Adrenal gland (tissue), 12 donors: Measurements from ENCODE around the gene STXBP5. TPM values are rescaled to one million over a fixed set of nuclear protein-coding genes. Genes with fewer than 3 reads are reported as not detected.

ENCODE experiments used
- DNase-seq, 7 donors: peaks; one replicate each; pipeline ENCODE4 v3.0.0-alpha.2; 2019 to 2020
- H3K27ac ChIP-seq, 5 donors: fragments of 200-600 bp; sonication (generic) in 4 of 5; 1 replicate in 3 of 5; 2 replicates in 2 of 5; pipeline versions ENCODE4 v1.5.1 to v1.8.0; 2016 to 2020; ENCODE audit warnings: mild to moderate bottlenecking in 1 of 5
- H3K27me3 ChIP-seq: fragments of 200-600 bp; 2 replicates; pipeline ENCODE4 v1.8.0; 2021
- H3K36me3 ChIP-seq, 2 donors: fragments of 200-600 bp; replicated peaks in 1 of 2; 1 replicate in 1 of 2; 2 replicates in 1 of 2; pipeline versions ENCODE4 v1.5.1 to v1.8.0; 2018 to 2022
- H3K4me1 ChIP-seq, 2 donors: fragments of 200-600 bp; replicated peaks in 1 of 2; 1 replicate in 1 of 2; 2 replicates in 1 of 2; pipeline versions ENCODE4 v1.5.1 to v1.8.0; 2018 to 2021
- H3K4me3 ChIP-seq, 4 donors: fragments of 200-600 bp; sonication (generic) in 3 of 4; one replicate each; pipeline ENCODE4 v1.5.1; 2016 to 2018
- H3K9me3 ChIP-seq, 3 donors: fragments of 200-600 bp; sonication (generic) in 1 of 3; replicated peaks in 1 of 3; 1 replicate in 2 of 3; 2 replicates in 1 of 3; pipeline versions ENCODE4 v1.5.1 to v1.8.0; 2016 to 2021
- CTCF ChIP-seq, 6 experiments: fragments of 450-650 bp in 4 of 6; fragments of 200-600 bp in 2 of 6; sonication (generic) in 1 of 6; IDR thresholded peaks; 1 replicate in 5 of 6; 2 replicates in 1 of 6; pipeline versions ENCODE4 v1.5.1 to v1.8.0; 2016 to 2021; ENCODE audit warnings: antibody characterized with exemption in 6 of 6, mild to moderate bottlenecking in 2 of 6, moderate library complexity in 1 of 6
- POLR2A ChIP-seq, 2 donors: fragments of 450-650 bp; IDR thresholded peaks; one replicate each; pipeline ENCODE4 v1.6.1; 2017; ENCODE audit warnings: antibody characterized with exemption in 2 of 2, mild to moderate bottlenecking in 2 of 2, moderate library complexity in 1 of 2
- whole genome bisulfite sequencing, 4 donors: extraction: QIAGEN DNeasy Blood & Tissue Kit in 2 of 4; methylation state at CpG; one replicate each; pipeline versions ENCODE4 v1.1.5 to v1.1.7; 2013 to 2017; 5-methylcytosine and 5-hydroxymethylcytosine counted together
- intact Hi-C, 2 donors: fragments of 100-400 bp; cut with DNase I; formaldehyde crosslinking; loops; one replicate each; pipeline versions ENCODE4 v1.14.1 to v1.15.0; 2022 to 2023
- polyA plus RNA-seq, 3 donors: library from polyadenylated mRNA; stranded (reverse); fragments of 200-250 nt in 2 of 3; fragments of 350-450 nt in 1 of 3; fragmentation: Illumina TruSeq in 1 of 3; extraction: RNeasy Lipid Tissue Mini Kit (QIAGEN cat#74804) in 1 of 3; gene quantifications; one replicate each; pipeline ENCODE4 v1.2.3, GENCODE V29; 2013 to 2014
- total RNA-seq, 9 donors: library from RNA; depleted of rRNA in 4 of 9; stranded (reverse); fragments of >200 nt in 4 of 9; fragments of 120-200 nt in 1 of 9; fragmentation: NEBNext Ultra II Directional in 1 of 9; extraction: Animal tissue kit (Norgen Biotek cat#: 25700) in 1 of 9; gene quantifications; one replicate each; pipeline versions ENCODE4 v1.1.0 to v1.2.4, GENCODE V29; 2013 to 2023
- donor health status: healthy with polysubstance abuse.
- donor health status: Bipolar disorder and iron deficiency.
- donor health status: DM: yes; HTN: yes; CAD: no.
- donor health status: DM: no; HTN: no; CAD: no.
- donor health status: DM: no; HTN: no; CAD: no.
- donor health status: DM: yes; HTN: yes; CAD: no.

STXBP5 gene
- total and polyA plus RNA-seq, 12 donors: 18.0 to 66.3 (median 30.1) TPM

- Histone ChIP-seq H3K4me3 (no peak overlapping the region), H3K36me3 (no peaks in the 10 kb centered on the region), H3K9me3 (no peaks in the 10 kb centered on the region), H3K27me3 (no peaks in the 10 kb centered on the region), H3K27ac (no peak overlapping the region), H3K4me1 (no peaks in the 10 kb centered on the region)
- WGBS, 4 donors: 74 to 85% (median 83%) methylated on average over 7 to 8 of the region's 8 CpGs
- TF ChIP-seq CTCF (IDR thresholded peaks at IDR 0.05) (no peak), POLR2A (IDR thresholded peaks at IDR 0.05) (no peak)
- no peak for DNase-seq
- intact Hi-C loops: no loop called here
These were observed 203.4 kb downstream of the STXBP5 start for GRCh38 chr6:147407571-147407970.

- Histone ChIP-seq H3K27ac (no peak overlapping the region), H3K9me3 (no peaks in the 10 kb centered on the region), H3K4me3 (no peak overlapping the region), H3K27me3 (no peaks in the 10 kb centered on the region), H3K36me3 (no peaks in the 10 kb centered on the region), H3K4me1 (no peaks in the 10 kb centered on the region)
- intact Hi-C loops: no loop called here
- no peak for DNase-seq
- TF ChIP-seq CTCF (IDR thresholded peaks at IDR 0.05): no peak
- 88 to 96% (median 92%) methylated on average over 4 of the region's 4 CpGs for WGBS, 4 donors
These were observed 212.4 kb downstream of the STXBP5 start for GRCh38 chr6:147416622-147417021.

- Histone ChIP-seq H3K27me3 (no peaks in the 10 kb centered on the region), H3K4me1 (no peaks in the 10 kb centered on the region), H3K9me3 (no peaks in the 10 kb centered on the region), H3K36me3 (no peaks in the 10 kb centered on the region), H3K4me3 (no peak overlapping the region), H3K27ac (no peak overlapping the region)
- intact Hi-C loops: no loop called here
- DNase-seq: no peak
- no peak for TF ChIP-seq POLR2A (IDR thresholded peaks at IDR 0.05)
- TF ChIP-seq CTCF (IDR thresholded peaks at IDR 0.05): no peak
- WGBS, 4 donors: 86 to 93% (median 89%) methylated on average over 7 of the region's 7 CpGs
These were observed 213.7 kb downstream of the STXBP5 start for GRCh38 chr6:147417954-147418353.

GRCh38 chr6:147418523-147418922 lies 214.3 kb downstream of the STXBP5 start:
- intact Hi-C loops: no loop called here

More at GRCh38 chr6:147418523-147418922, 214.3 kb downstream of the STXBP5 start:
- no peaks in the 10 kb centered on the region for H3K27me3 ChIP-seq
- no peaks in the 10 kb centered on the region for H3K36me3 ChIP-seq
- H3K27ac ChIP-seq: no peak overlapping the region
- no peak for DNase-seq
- H3K4me3 ChIP-seq: no peak overlapping the region
- H3K9me3 ChIP-seq: no peaks in the 10 kb centered on the region
- 75 to 82% (median 80%) methylated on average over 4 of the region's 4 CpGs for WGBS, 4 donors
- TF ChIP-seq POLR2A (IDR thresholded peaks at IDR 0.05): no peak
- TF ChIP-seq CTCF (IDR thresholded peaks at IDR 0.05): no peak
- H3K4me1 ChIP-seq: no peaks in the 10 kb centered on the region
